CD8-positive, alpha-beta memory T cell (primary cell): ENCODE measurements around the gene GDF11. TPM values are rescaled to one million over a fixed set of nuclear protein-coding genes. Genes with fewer than 3 reads are reported as not detected.
A peak's percentile ranks its signal among the peaks of the same experiment; 100 is the strongest.

Source experiments
- CTCF ChIA-PET: fragments of 350-600 bp; sonication (Branson Sonifier 250); formaldehyde crosslinking; loops from one replicate; lab custom pipeline; 2021; ENCODE audit warnings: antibody characterized with exemption; lab: Charles Lee
- POLR2A ChIA-PET: fragments of 350-600 bp; sonication (Branson Sonifier 250); formaldehyde crosslinking; loops from one replicate; lab custom pipeline; 2021; ENCODE audit warnings: antibody characterized with exemption; lab: Charles Lee
- DNase-seq, 5 donors: peaks; one replicate each; pipeline versions ENCODE4 v3.0.0 to v3.0.0-alpha.2; 2020 to 2022; ENCODE audit warnings: mixed read lengths in 1 of 5
- H3K27ac ChIP-seq: one replicate; pipeline ENCODE4 v1.7.0; 2013; ENCODE audit warnings: low read depth, mild to moderate bottlenecking, low read length, moderate library complexity
- H3K27me3 ChIP-seq: 2 replicates; pipeline ENCODE4 v1.7.0; 2013; ENCODE audit warnings: low read length, mild to moderate bottlenecking; ENCODE audit not compliant: insufficient read depth, poor library complexity, severe bottlenecking
- H3K36me3 ChIP-seq: 2 replicates; pipeline ENCODE4 v1.7.0; 2013; ENCODE audit warnings: mild to moderate bottlenecking, low read length, moderate library complexity; ENCODE audit not compliant: insufficient read depth
- H3K4me1 ChIP-seq: 2 replicates; pipeline ENCODE4 v1.7.0; 2013; ENCODE audit warnings: mild to moderate bottlenecking, low read length, moderate library complexity; ENCODE audit not compliant: insufficient read depth
- H3K4me3 ChIP-seq: 2 replicates; pipeline ENCODE4 v1.7.0; 2013; ENCODE audit warnings: mild to moderate bottlenecking, low read length
- H3K9me3 ChIP-seq: 2 replicates; pipeline ENCODE4 v1.7.0; 2013; ENCODE audit warnings: mild to moderate bottlenecking, low read length
- H3K27ac Mint-ChIP-seq, 8 donors: one replicate each; pipeline ENCODE4 v1.8.0; 2020 to 2021; ENCODE audit warnings: mixed read lengths in 8 of 8, mild to moderate bottlenecking in 6 of 8, inconsistent platforms in 3 of 8, moderate library complexity in 3 of 8
- H3K27me3 Mint-ChIP-seq, 2 donors: one replicate each; pipeline ENCODE4 v1.8.0; 2020 to 2021; ENCODE audit warnings: mixed read lengths in 2 of 2, mild to moderate bottlenecking in 1 of 2, moderate library complexity in 1 of 2
- H3K36me3 Mint-ChIP-seq, 3 donors: one replicate each; pipeline ENCODE4 v1.8.0; 2020 to 2021; ENCODE audit warnings: mixed read lengths in 3 of 3, inconsistent platforms in 1 of 3, mild to moderate bottlenecking in 1 of 3
- H3K4me1 Mint-ChIP-seq, 3 donors: one replicate each; pipeline ENCODE4 v1.8.0; 2020 to 2021; ENCODE audit warnings: mixed read lengths in 3 of 3, inconsistent platforms in 1 of 3, mild to moderate bottlenecking in 1 of 3
- H3K4me3 Mint-ChIP-seq, 7 donors: one replicate each; pipeline ENCODE4 v1.8.0; 2020 to 2021; ENCODE audit warnings: mixed read lengths in 7 of 7, mild to moderate bottlenecking in 6 of 7, moderate library complexity in 4 of 7, inconsistent platforms in 2 of 7
- H3K9me3 Mint-ChIP-seq, 5 donors: one replicate each; pipeline ENCODE4 v1.8.0; 2020 to 2022; ENCODE audit warnings: mixed read lengths in 5 of 5, mild to moderate bottlenecking in 3 of 5, moderate library complexity in 2 of 5, inconsistent platforms in 1 of 5
- polyA plus RNA-seq: library from polyadenylated mRNA; unstranded; fragments of 300-500 nt; fragmentation: Illumina TruSeq; gene quantifications from one replicate; pipeline ENCODE4 v1.2.3, GENCODE V29; 2021
- total RNA-seq, 2 experiments: library from RNA; stranded (reverse); gene quantifications; one replicate each; pipeline ENCODE4 v1.2.3, GENCODE V29; 2021

Gene GDF11
- total and polyA plus RNA-seq, 3 experiments from 2014 or later: 1.4 to 13.5 (median 13.1) TPM

DNA sequence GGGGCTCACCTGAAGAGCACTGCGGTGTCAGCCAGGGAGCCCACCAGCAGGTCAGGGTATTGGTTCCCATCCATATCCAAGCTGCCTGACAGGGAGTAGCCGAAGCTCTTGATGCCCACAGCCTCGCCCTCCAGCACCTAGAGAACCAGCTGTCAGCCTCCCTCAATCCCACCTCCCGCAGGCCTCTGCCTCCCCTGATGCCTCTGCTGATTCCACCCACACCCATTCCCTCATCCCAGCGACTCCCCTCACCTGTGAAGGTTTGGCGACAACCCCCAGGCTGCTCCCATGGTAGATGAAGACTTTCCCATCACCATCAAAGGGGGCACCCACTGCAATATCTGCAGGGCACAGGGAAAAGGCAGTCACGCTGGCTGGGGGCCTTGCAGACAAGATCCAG is 45.2 kb upstream of the GDF11 start:
- Histone ChIP-seq H3K27me3 (no peaks in the 10 kb centered on the region), H3K27ac (no peak overlapping the region), H3K9me3 (no peaks in the 10 kb centered on the region), H3K4me3 (no peak overlapping the region), H3K36me3 (no peaks in the 10 kb centered on the region), H3K4me1 (no peaks in the 10 kb centered on the region)
- DNase-seq: no peak
- Mint-ChIP-seq H3K36me3 (peaks cover 0 to 2% (median 0%) of the 10 kb centered on the region in 3 donors), H3K27ac (no peak overlapping the region), H3K9me3 (no peaks in the 10 kb centered on the region), H3K4me1 (no peaks in the 10 kb centered on the region), H3K27me3 (peaks cover 7 to 9% of the 10 kb centered on the region in 2 donors), H3K4me3 (no peak overlapping the region)
- CTCF ChIA-PET: no interaction called here
- POLR2A ChIA-PET: no interaction called here

GRCh38 chr12:55698241-55698955 is 44.5 kb upstream of the GDF11 start:
- Histone ChIP-seq H3K4me1 (no peaks in the 10 kb centered on the region), H3K27ac (no peak overlapping the region), H3K36me3 (no peaks in the 10 kb centered on the region), H3K27me3 (no peaks in the 10 kb centered on the region), H3K9me3 (no peaks in the 10 kb centered on the region), H3K4me3 (no peak overlapping the region)
- ChIA-PET POLR2A (no interaction called here), CTCF (interaction anchor here (0.9 kb wide), 1 partner anchor 41 kb away, joined by 3 read pairs; no protein-coding TSS in a partner anchor)
- Mint-ChIP-seq H3K36me3 (peaks cover 0 to 2% (median 0%) of the 10 kb centered on the region in 3 donors), H3K9me3 (no peaks in the 10 kb centered on the region), H3K4me3 (no peak overlapping the region), H3K27ac (no peak overlapping the region), H3K4me1 (no peaks in the 10 kb centered on the region), H3K27me3 (peaks cover 9 to 11% of the 10 kb centered on the region in 2 donors)
- DNase-seq: peak in 1 of 5 donors; percentile 36

DNA sequence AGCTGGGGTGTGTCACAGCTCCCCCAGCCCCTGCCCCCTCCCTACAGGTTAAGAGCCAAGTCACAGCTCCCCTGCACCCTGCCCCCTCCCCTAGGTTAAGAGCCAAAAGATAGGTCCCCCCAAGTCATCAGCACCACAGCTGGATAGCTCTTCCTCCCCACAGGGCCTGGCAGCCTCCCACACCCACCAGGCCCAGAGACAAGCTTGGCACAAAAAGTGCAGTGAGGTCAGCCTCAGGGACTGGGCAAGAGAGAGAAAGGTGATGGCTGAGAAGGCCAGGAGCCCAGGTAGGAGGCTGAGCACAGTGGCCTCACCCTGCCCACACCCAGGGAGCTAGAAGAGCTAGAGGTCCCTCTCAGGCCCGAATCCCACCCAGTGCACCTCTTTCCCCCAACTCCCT is 44.0 kb upstream of the GDF11 start:
- Histone ChIP-seq H3K27ac (no peak overlapping the region), H3K27me3 (no peaks in the 10 kb centered on the region), H3K36me3 (no peaks in the 10 kb centered on the region), H3K4me1 (no peaks in the 10 kb centered on the region), H3K4me3 (no peak overlapping the region), H3K9me3 (no peaks in the 10 kb centered on the region)
- no peak overlapping the region for H3K4me3 Mint-ChIP-seq
- CTCF ChIA-PET: interaction anchor here (0.9 to 1.1 kb wide), 2 partner anchors 41 to 43 kb away, joined by 3 read pairs; no protein-coding TSS in a partner anchor
- peak in 1 of 5 donors; percentile 16 for DNase-seq
- POLR2A ChIA-PET: no interaction called here
- peaks cover 9 to 11% of the 10 kb centered on the region in 2 donors for H3K27me3 Mint-ChIP-seq
- H3K9me3 Mint-ChIP-seq: no peaks in the 10 kb centered on the region
- peaks cover 0 to 2% (median 0%) of the 10 kb centered on the region in 3 donors for H3K36me3 Mint-ChIP-seq
- H3K27ac Mint-ChIP-seq: no peak overlapping the region
- no peaks in the 10 kb centered on the region for H3K4me1 Mint-ChIP-seq

- DNase-seq: peak in 1 of 5 donors; percentile 26
- Histone ChIP-seq H3K4me1 (no peaks in the 10 kb centered on the region), H3K27ac (no peak overlapping the region), H3K9me3 (no peaks in the 10 kb centered on the region), H3K36me3 (no peaks in the 10 kb centered on the region), H3K4me3 (no peak overlapping the region), H3K27me3 (no peaks in the 10 kb centered on the region)
- POLR2A ChIA-PET: no interaction called here
- peaks cover 0 to 2% (median 0%) of the 10 kb centered on the region in 3 donors for H3K36me3 Mint-ChIP-seq
- no peaks in the 10 kb centered on the region for H3K4me1 Mint-ChIP-seq
- H3K9me3 Mint-ChIP-seq: no peaks in the 10 kb centered on the region
- peak overlapping the region in 1 of 8 donors; percentile 51 for H3K27ac Mint-ChIP-seq
- peaks cover 9 to 17% of the 10 kb centered on the region in 2 donors for H3K27me3 Mint-ChIP-seq
- H3K4me3 Mint-ChIP-seq: no peak overlapping the region
- CTCF ChIA-PET: interaction anchor here (1.1 kb wide), 1 partner anchor 43 kb away, joined by 3 read pairs; no protein-coding TSS in a partner anchor
These were observed 43.4 kb upstream of the GDF11 start for GRCh38 chr12:55699471-55700055.

- Mint-ChIP-seq H3K36me3 (peaks cover 0 to 2% (median 0%) of the 10 kb centered on the region in 3 donors), H3K4me3 (no peak overlapping the region), H3K9me3 (no peaks in the 10 kb centered on the region), H3K4me1 (no peaks in the 10 kb centered on the region), H3K27ac (no peak overlapping the region), H3K27me3 (peaks cover 9 to 17% of the 10 kb centered on the region in 2 donors)
- no peaks in the 10 kb centered on the region for H3K4me1 ChIP-seq
- ChIA-PET CTCF (interaction anchor here (1.1 kb wide), 1 partner anchor 44 kb away, joined by 3 read pairs; no protein-coding TSS in a partner anchor), POLR2A (no interaction called here)
- H3K9me3 ChIP-seq: no peaks in the 10 kb centered on the region
- H3K27me3 ChIP-seq: no peaks in the 10 kb centered on the region
- no peak overlapping the region for H3K4me3 ChIP-seq
- no peaks in the 10 kb centered on the region for H3K36me3 ChIP-seq
- DNase-seq: peak in 1 of 5 donors; percentile 37
- no peak overlapping the region for H3K27ac ChIP-seq
These were observed 42.5 kb upstream of the GDF11 start for GRCh38 chr12:55700255-55701018.

DNA sequence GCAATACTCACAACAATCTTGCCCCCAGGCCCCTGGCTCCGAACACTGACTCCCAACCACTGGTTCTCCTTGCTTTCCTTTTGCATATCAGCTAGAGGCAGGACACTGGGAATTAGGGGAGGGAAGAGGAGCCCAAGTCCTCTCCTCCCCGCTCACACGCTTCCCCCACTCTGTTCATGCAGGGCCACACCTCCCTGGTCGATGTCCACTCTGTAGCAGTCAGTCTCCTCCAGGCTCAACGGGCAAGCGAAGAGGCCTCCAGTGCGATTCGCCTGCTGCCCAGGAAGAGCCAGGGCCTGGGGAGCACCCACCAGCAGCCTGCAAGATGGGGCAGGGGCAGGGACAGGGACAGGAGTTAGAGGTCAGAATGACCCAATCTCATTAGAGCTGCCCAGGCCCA is 40.1 kb upstream of the GDF11 start:
- DNase-seq: peak in 1 of 5 donors; percentile 26
- Histone ChIP-seq H3K27me3 (peaks cover 12% of the 10 kb centered on the region), H3K9me3 (no peaks in the 10 kb centered on the region), H3K4me1 (peaks cover 6% of the 10 kb centered on the region), H3K36me3 (no peaks in the 10 kb centered on the region), H3K27ac (no peak overlapping the region), H3K4me3 (no peak overlapping the region)
- Mint-ChIP-seq H3K9me3 (no peaks in the 10 kb centered on the region), H3K4me3 (no peak overlapping the region), H3K27me3 (peaks cover 10 to 22% of the 10 kb centered on the region in 2 donors), H3K27ac (no peak overlapping the region), H3K4me1 (peaks cover 7 to 8% (median 7%) of the 10 kb centered on the region in 3 donors), H3K36me3 (peaks cover 0 to 2% (median 0%) of the 10 kb centered on the region in 3 donors)
- POLR2A ChIA-PET: no interaction called here
- CTCF ChIA-PET: no interaction called here

GRCh38 chr12:55703288-55703687 is 39.6 kb upstream of the GDF11 start:
- no peaks in the 10 kb centered on the region for H3K9me3 ChIP-seq
- H3K36me3 ChIP-seq: no peaks in the 10 kb centered on the region
- peaks cover 0 to 2% (median 0%) of the 10 kb centered on the region in 3 donors for H3K36me3 Mint-ChIP-seq
- no peaks in the 10 kb centered on the region for H3K9me3 Mint-ChIP-seq
- H3K27me3 ChIP-seq: peaks cover 12% of the 10 kb centered on the region
- CTCF ChIA-PET: no interaction called here
- H3K4me1 Mint-ChIP-seq: peaks cover 10 to 13% (median 11%) of the 10 kb centered on the region in 3 donors
- no peak overlapping the region for H3K4me3 ChIP-seq
- DNase-seq: peak in 1 of 5 donors; percentile 6
- peaks cover 9% of the 10 kb centered on the region for H3K4me1 ChIP-seq
- H3K4me3 Mint-ChIP-seq: no peak overlapping the region
- no peak overlapping the region for H3K27ac ChIP-seq
- POLR2A ChIA-PET: no interaction called here
- H3K27me3 Mint-ChIP-seq: peaks cover 13 to 26% of the 10 kb centered on the region in 2 donors
- no peak overlapping the region for H3K27ac Mint-ChIP-seq
